Panc1 (cell line): ENCODE data around the gene IFI16.

Source experiments
- POLR2AphosphoS5 ChIP-seq: IDR thresholded peaks from 2 replicates; pipeline ENCODE4 v1.6.1; 2012; ENCODE audit warnings: mild to moderate bottlenecking, low read depth, low read length, moderate library complexity
- TF ChIP-seq, protein P1 (sequence below): fragments of 450-650 bp; IDR thresholded peaks from 2 replicates; pipeline ENCODE4 v1.5.1; 2017; ENCODE audit warnings: mild to moderate bottlenecking

- TF ChIP-seq, protein P1, sequence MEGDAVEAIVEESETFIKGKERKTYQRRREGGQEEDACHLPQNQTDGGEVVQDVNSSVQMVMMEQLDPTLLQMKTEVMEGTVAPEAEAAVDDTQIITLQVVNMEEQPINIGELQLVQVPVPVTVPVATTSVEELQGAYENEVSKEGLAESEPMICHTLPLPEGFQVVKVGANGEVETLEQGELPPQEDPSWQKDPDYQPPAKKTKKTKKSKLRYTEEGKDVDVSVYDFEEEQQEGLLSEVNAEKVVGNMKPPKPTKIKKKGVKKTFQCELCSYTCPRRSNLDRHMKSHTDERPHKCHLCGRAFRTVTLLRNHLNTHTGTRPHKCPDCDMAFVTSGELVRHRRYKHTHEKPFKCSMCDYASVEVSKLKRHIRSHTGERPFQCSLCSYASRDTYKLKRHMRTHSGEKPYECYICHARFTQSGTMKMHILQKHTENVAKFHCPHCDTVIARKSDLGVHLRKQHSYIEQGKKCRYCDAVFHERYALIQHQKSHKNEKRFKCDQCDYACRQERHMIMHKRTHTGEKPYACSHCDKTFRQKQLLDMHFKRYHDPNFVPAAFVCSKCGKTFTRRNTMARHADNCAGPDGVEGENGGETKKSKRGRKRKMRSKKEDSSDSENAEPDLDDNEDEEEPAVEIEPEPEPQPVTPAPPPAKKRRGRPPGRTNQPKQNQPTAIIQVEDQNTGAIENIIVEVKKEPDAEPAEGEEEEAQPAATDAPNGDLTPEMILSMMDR: no peak
- TF ChIP-seq POLR2AphosphoS5: no peak
These were observed 941 bp upstream of the IFI16 start for GRCh38 chr1:159008744-159009188.
